MCF 10A (cell line): Measurements from ENCODE around the gene TMEM80. TPM values are rescaled to one million over a fixed set of nuclear protein-coding genes. Genes with fewer than 3 reads are reported as not detected.

Experiments
- BruUV-seq: library from RNA; stranded (reverse); fragments of 400-500 nt; replicated peaks from 2 replicates; lab custom pipeline; 2021; lab: Mats Ljungman, UMichigan
- CTCF ChIA-PET: fragments of 300-600 bp; sonication (Branson Sonifier 250); formaldehyde crosslinking; extraction: SDS; loops from one replicate; lab custom pipeline; 2021; ENCODE audit warnings: antibody characterized with exemption, inconsistent platforms; lab: Yijun Ruan, JAX
- POLR2A ChIA-PET: fragments of 300-600, 350-650 bp; sonication (Branson Sonifier 250); formaldehyde crosslinking; extraction: SDS; loops from one replicate; lab custom pipeline; 2020; ENCODE audit warnings: antibody characterized with exemption, inconsistent platforms; lab: Yijun Ruan, JAX
- DNase-seq: peaks from one replicate; pipeline ENCODE4 v3.0.0-alpha.2; 2018; ENCODE audit not compliant: unreplicated experiment
- H3K27ac Mint-ChIP-seq: one replicate; pipeline ENCODE4 v1.8.0; 2022; ENCODE audit warnings: mild to moderate bottlenecking, low read depth, mixed read lengths; ENCODE audit not compliant: unreplicated experiment
- H3K27me3 Mint-ChIP-seq: one replicate; pipeline ENCODE4 v1.8.0; 2022; ENCODE audit warnings: mixed read lengths; ENCODE audit not compliant: insufficient read depth, unreplicated experiment
- H3K36me3 Mint-ChIP-seq: one replicate; pipeline ENCODE4 v1.8.0; 2022; ENCODE audit warnings: mild to moderate bottlenecking, moderate library complexity, mixed read lengths; ENCODE audit not compliant: insufficient read depth, unreplicated experiment
- H3K4me1 Mint-ChIP-seq: one replicate; pipeline ENCODE4 v1.8.0; 2022; ENCODE audit warnings: mixed read lengths; ENCODE audit not compliant: insufficient read depth, unreplicated experiment
- H3K4me3 Mint-ChIP-seq: one replicate; pipeline ENCODE4 v1.8.0; 2022; ENCODE audit warnings: mild to moderate bottlenecking, moderate library complexity, mixed read lengths; ENCODE audit not compliant: unreplicated experiment
- H3K9me3 Mint-ChIP-seq: one replicate; pipeline ENCODE4 v1.8.0; 2022; ENCODE audit warnings: mixed read lengths; ENCODE audit not compliant: unreplicated experiment
- CTCF ChIP-seq: fragments of 200-600 bp; IDR thresholded peaks from one replicate; pipeline ENCODE4 v1.8.0; 2022; ENCODE audit warnings: antibody characterized with exemption, mild to moderate bottlenecking; ENCODE audit not compliant: unreplicated experiment
- intact Hi-C: fragments of 100-400 bp; cut with micrococcal nuclease; formaldehyde crosslinking; loops from 2 replicates; pipeline ENCODE4 v1.14.1; 2022
- total RNA-seq: library from RNA; stranded (reverse); gene quantifications from 2 replicates; pipeline ENCODE4 v1.2.3, GENCODE V29; 2022

Gene TMEM80
- total RNA-seq, 1 experiment from 2014 or later = 12.8 TPM

- Mint-ChIP-seq H3K4me1 (no peaks in the 10 kb centered on the region), H3K4me3 (no peak overlapping the region), H3K27me3 (no peaks in the 10 kb centered on the region), H3K36me3 (peaks cover 63% of the 10 kb centered on the region), H3K9me3 (no peaks in the 10 kb centered on the region), H3K27ac (no peak overlapping the region)
- ChIA-PET CTCF (interaction anchor here (0.6 kb wide), 1 partner anchor 1321 kb away, joined by 3 read pairs; no protein-coding TSS in a partner anchor), POLR2A (interaction anchor here (0.6 to 1.0 kb wide), 3 partner anchors 30 to 38 kb away, joined by 3 to 5 read pairs (median 3); no protein-coding TSS in a partner anchor)
- no peak for DNase-seq
- intact Hi-C loops = no loop called here
- TF ChIP-seq CTCF = no peak
- BruUV-seq = no TSS peak
These were observed 16.1 kb upstream of the TMEM80 start for GRCh38 chr11:679271-680207.

DNA sequence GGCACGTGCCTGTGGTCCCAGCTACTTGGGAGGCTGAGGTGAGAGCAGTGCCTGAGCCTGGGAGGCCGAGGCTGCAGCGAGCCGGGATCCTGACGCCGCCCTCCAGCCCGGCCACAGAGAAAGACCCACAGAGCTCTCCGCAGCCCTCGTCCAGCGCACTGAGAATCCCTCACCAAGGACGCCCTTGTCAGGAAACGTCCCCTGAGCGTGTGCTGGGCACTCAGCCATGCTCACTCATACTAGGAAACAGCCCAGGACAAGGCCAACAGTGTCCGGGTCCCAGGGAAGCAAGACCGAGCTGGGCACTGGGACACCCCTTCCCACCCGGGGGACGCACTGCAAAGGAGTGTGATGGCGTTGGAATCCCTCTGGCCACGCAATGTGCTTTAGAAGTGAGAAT is 15.1 kb upstream of the TMEM80 start:
- CTCF ChIA-PET = no interaction called here
- Mint-ChIP-seq H3K27me3 (no peaks in the 10 kb centered on the region), H3K9me3 (no peaks in the 10 kb centered on the region), H3K27ac (no peak overlapping the region), H3K4me3 (no peak overlapping the region), H3K4me1 (no peaks in the 10 kb centered on the region), H3K36me3 (peaks cover 65% of the 10 kb centered on the region)
- intact Hi-C loops = no loop called here
- no peak for DNase-seq
- TF ChIP-seq CTCF = no peak
- POLR2A ChIA-PET = interaction anchor here (1.2 kb wide), 1 partner anchor 139 kb away, joined by 3 read pairs; the partner anchor contains the start of gene PNPLA2
- BruUV-seq = no TSS peak

- Mint-ChIP-seq H3K9me3 (no peaks in the 10 kb centered on the region), H3K4me1 (no peaks in the 10 kb centered on the region), H3K36me3 (peaks cover 67% of the 10 kb centered on the region), H3K4me3 (no peak overlapping the region), H3K27ac (no peak overlapping the region), H3K27me3 (no peaks in the 10 kb centered on the region)
- no peak for TF ChIP-seq CTCF
- POLR2A ChIA-PET = interaction anchor here (0.6 to 1.2 kb wide), 3 partner anchors 14 to 172 kb away, joined by 3 to 4 read pairs (median 3); partner anchors contain the start of genes DEAF1, PNPLA2 and TMEM80
- CTCF ChIA-PET = interaction anchor here (0.6 kb wide), 1 partner anchor 124 kb away, joined by 3 read pairs; no protein-coding TSS in a partner anchor
- intact Hi-C loops = no loop called here
- no peak for DNase-seq
- BruUV-seq = no TSS peak
These were observed 14.6 kb upstream of the TMEM80 start for GRCh38 chr11:680970-681369.

- no peak overlapping the region for H3K27ac Mint-ChIP-seq
These were observed 9.0 kb upstream of the TMEM80 start for GRCh38 chr11:686451-687243.

More at GRCh38 chr11:686451-687243, 9.0 kb upstream of the TMEM80 start:
- Mint-ChIP-seq H3K4me1 (no peaks in the 10 kb centered on the region), H3K4me3 (no peak overlapping the region), H3K9me3 (no peaks in the 10 kb centered on the region), H3K27me3 (no peaks in the 10 kb centered on the region), H3K36me3 (peaks cover 71% of the 10 kb centered on the region)
- intact Hi-C loops = no loop called here
- no TSS peak for BruUV-seq
- ChIA-PET CTCF (interaction anchor here (0.5 to 1.5 kb wide), 3 partner anchors 10 to 36 kb away, joined by 3 to 4 read pairs (median 3); no protein-coding TSS in a partner anchor), POLR2A (no interaction called here)
- TF ChIP-seq CTCF = no peak
- DNase-seq = no peak
